ENCODE data around the gene REXO2. TPM values are rescaled to one million over a fixed set of nuclear protein-coding genes. Genes with fewer than 3 reads are reported as not detected.

Gene REXO2
- total RNA-seq, 6 donors from 2014 or later, result 41.8 to 150 (median 99.4) TPM

DNA sequence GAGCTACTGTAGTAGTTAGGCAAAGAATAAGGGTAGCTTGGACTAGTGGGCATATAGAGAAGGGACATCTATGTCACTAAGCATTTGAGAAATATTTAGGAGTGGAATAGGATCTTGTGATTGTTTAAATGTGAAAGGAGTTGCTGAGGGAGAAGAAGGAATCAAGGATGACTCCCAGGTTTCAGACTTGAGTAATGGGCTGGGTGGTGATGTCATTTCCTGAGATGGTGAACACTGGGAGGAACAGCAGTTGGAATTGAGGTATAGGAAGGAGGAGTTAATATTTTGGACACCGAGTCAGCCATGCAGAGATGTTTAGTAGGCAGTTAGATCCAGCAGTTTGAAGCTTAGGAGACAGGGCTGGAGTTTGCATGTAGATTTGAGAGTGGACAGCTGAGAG lies 40.1 kb downstream of the REXO2 start:
- ATAC-seq (ENCODE audit: low FRiP score in 2 of 2) (no peak), DNase-seq (no peak)
- Histone ChIP-seq H3K4me3 (no peak overlapping the region), H3K9me3 (no peaks in the 10 kb centered on the region), H3K4me1 (no peaks in the 10 kb centered on the region), H3K36me3 (no peaks in the 10 kb centered on the region), H3K27ac (no peak overlapping the region), H3K27me3 (no peaks in the 10 kb centered on the region)
- WGBS, 2 donors, result 89 to 90% methylated on average over 1 of the region's 1 CpG
- TF ChIP-seq, protein P1, sequence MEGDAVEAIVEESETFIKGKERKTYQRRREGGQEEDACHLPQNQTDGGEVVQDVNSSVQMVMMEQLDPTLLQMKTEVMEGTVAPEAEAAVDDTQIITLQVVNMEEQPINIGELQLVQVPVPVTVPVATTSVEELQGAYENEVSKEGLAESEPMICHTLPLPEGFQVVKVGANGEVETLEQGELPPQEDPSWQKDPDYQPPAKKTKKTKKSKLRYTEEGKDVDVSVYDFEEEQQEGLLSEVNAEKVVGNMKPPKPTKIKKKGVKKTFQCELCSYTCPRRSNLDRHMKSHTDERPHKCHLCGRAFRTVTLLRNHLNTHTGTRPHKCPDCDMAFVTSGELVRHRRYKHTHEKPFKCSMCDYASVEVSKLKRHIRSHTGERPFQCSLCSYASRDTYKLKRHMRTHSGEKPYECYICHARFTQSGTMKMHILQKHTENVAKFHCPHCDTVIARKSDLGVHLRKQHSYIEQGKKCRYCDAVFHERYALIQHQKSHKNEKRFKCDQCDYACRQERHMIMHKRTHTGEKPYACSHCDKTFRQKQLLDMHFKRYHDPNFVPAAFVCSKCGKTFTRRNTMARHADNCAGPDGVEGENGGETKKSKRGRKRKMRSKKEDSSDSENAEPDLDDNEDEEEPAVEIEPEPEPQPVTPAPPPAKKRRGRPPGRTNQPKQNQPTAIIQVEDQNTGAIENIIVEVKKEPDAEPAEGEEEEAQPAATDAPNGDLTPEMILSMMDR (IDR thresholded peaks at IDR 0.05), result no peak
- no peak for TF ChIP-seq POLR2AphosphoS5 (IDR thresholded peaks at IDR 0.05)
- TF ChIP-seq POLR2A (IDR thresholded peaks at IDR 0.05), result no peak
- TF ChIP-seq EP300 (IDR thresholded peaks at IDR 0.05), result no peak

- DNase-seq, result no peak
- WGBS, 2 donors, result 62 to 73% methylated on average over 1 of the region's 1 CpG
Observed at GRCh38 chr11:114482114-114482513, 42.8 kb downstream of the REXO2 start.

GRCh38 chr11:114483929-114484328 lies 44.7 kb downstream of the REXO2 start:
- DNase-seq (no peak), ATAC-seq (ENCODE audit: low FRiP score in 2 of 2) (no peak)
- Histone ChIP-seq H3K27me3 (no peaks in the 10 kb centered on the region), H3K9me3 (no peaks in the 10 kb centered on the region), H3K4me3 (no peak overlapping the region), H3K27ac (no peak overlapping the region), H3K4me1 (no peaks in the 10 kb centered on the region), H3K36me3 (no peaks in the 10 kb centered on the region)
- TF ChIP-seq POLR2A (IDR thresholded peaks at IDR 0.05), result no peak
- TF ChIP-seq, protein P1 (IDR thresholded peaks at IDR 0.05), result no peak
- 86 to 92% methylated on average over 2 of the region's 2 CpGs for WGBS, 2 donors

More at GRCh38 chr11:114482114-114482513, 42.8 kb downstream of the REXO2 start:
- H3K4me1 ChIP-seq, result no peaks in the 10 kb centered on the region
- H3K27me3 ChIP-seq, result no peaks in the 10 kb centered on the region
- no peaks in the 10 kb centered on the region for H3K9me3 ChIP-seq
- H3K27ac ChIP-seq, result no peak overlapping the region
- ATAC-seq (ENCODE audit: low FRiP score in 2 of 2), result no peak
- TF ChIP-seq, protein P1 (IDR thresholded peaks at IDR 0.05), result no peak
- TF ChIP-seq POLR2A (IDR thresholded peaks at IDR 0.05) (no peak), EP300 (IDR thresholded peaks at IDR 0.05) (no peak), POLR2AphosphoS5 (IDR thresholded peaks at IDR 0.05) (no peak)
- no peak overlapping the region for H3K4me3 ChIP-seq
- H3K36me3 ChIP-seq, result no peaks in the 10 kb centered on the region

DNA sequence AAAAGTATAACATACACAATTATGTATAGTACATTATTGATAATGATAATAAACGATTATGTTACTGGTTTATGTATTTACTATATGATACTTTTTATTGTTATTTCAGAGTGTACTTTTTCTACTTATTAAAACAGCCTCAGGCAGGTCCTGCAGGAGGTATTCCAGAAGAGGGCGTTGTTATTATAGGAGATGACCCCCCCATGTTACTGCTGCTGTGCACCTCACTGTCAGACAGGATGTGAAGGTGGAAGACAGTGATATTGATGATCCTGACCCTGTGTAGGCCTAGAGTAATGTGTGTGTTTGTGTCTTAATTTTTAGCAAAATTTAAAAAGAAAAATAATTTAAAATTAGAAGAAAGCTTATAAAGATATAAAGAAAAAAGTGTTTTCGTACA lies 57.6 kb downstream of the REXO2 start:
- ATAC-seq (ENCODE audit: low FRiP score in 2 of 2) (no peak), DNase-seq (no peak)
- Histone ChIP-seq H3K4me3 (no peak overlapping the region), H3K27me3 (no peaks in the 10 kb centered on the region), H3K27ac (no peak overlapping the region), H3K4me1 (no peaks in the 10 kb centered on the region), H3K36me3 (no peaks in the 10 kb centered on the region), H3K9me3 (no peaks in the 10 kb centered on the region)
- WGBS, 2 donors, result 84 to 87% methylated on average over 3 of the region's 3 CpGs
- no peak for TF ChIP-seq POLR2A (IDR thresholded peaks at IDR 0.05)
- TF ChIP-seq POLR2AphosphoS5 (IDR thresholded peaks at IDR 0.05), result no peak
- TF ChIP-seq EP300 (IDR thresholded peaks at IDR 0.05), result no peak
- TF ChIP-seq, protein P1 (IDR thresholded peaks at IDR 0.05), result no peak

DNA sequence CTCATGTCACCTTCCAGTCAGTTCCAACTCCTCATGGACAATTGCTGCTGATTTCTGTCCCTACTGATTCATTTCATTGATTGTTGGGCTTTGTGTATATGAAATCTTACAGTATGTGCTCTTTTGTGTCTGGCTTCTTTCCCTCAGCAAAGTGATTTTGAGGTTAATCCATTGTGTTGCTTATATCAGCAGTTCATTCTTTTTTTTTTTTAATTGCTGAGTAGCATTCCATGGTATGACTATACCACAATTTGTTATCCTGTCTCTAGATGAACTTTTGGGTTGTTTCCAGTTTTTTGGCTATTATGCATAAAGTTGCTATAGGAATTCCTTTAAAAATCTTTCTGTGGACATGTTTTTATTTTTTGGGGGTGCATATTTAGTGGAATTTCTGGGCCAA lies 60.5 kb downstream of the REXO2 start:
- H3K36me3 ChIP-seq, result no peaks in the 10 kb centered on the region
- no peaks in the 10 kb centered on the region for H3K4me1 ChIP-seq
- H3K27me3 ChIP-seq, result no peaks in the 10 kb centered on the region
- ATAC-seq (ENCODE audit: low FRiP score in 2 of 2) (no peak), DNase-seq (no peak)
- H3K9me3 ChIP-seq, result no peaks in the 10 kb centered on the region
- TF ChIP-seq POLR2AphosphoS5 (IDR thresholded peaks at IDR 0.05) (no peak), POLR2A (IDR thresholded peaks at IDR 0.05) (no peak), EP300 (IDR thresholded peaks at IDR 0.05) (no peak)
- TF ChIP-seq, protein P1 (IDR thresholded peaks at IDR 0.05), result no peak
- H3K27ac ChIP-seq, result no peak overlapping the region
- no peak overlapping the region for H3K4me3 ChIP-seq
